GM12878 (cell line): ENCODE data around the gene TAGLN3. TPM values are rescaled to one million over a fixed set of nuclear protein-coding genes. Genes with fewer than 3 reads are reported as not detected.

Experiments
- ATAC-seq: fragments of 200-7000 bp; cut with Tn5 transposase; 3 replicates; pipeline ENCODE4 v1.9.1; 2020; ENCODE audit warnings: mild to moderate bottlenecking, moderate library complexity
- BruUV-seq: library from RNA; stranded (reverse); fragments of 400-500 nt; replicated peaks from 2 replicates; lab custom pipeline; 2021; lab: Mats Ljungman, UMichigan
- CTCF ChIA-PET: fragments of 300-600 bp; sonication (Branson Sonifier 250); formaldehyde crosslinking; extraction: SDS; loops from one replicate; lab custom pipeline; 2021; ENCODE audit warnings: inconsistent platforms; lab: Yijun Ruan, JAX
- POLR2A ChIA-PET: fragments of 350-600 bp; formaldehyde crosslinking; extraction: SDS; loops from one replicate; lab custom pipeline; 2021; ENCODE audit warnings: inconsistent platforms; lab: Charles Lee
- RAD21 ChIA-PET: fragments of 300-600 bp; sonication (Branson Sonifier 250); formaldehyde crosslinking; loops from one replicate; lab custom pipeline; 2023; ENCODE audit warnings: antibody characterized with exemption; ENCODE audit not compliant: unreplicated experiment; lab: Charles Lee
- SMC1A ChIA-PET: fragments of 300-600 bp; sonication (Branson Sonifier 250); formaldehyde crosslinking; loops from one replicate; lab custom pipeline; 2023; ENCODE audit not compliant: unreplicated experiment, uncharacterized antibody; lab: Charles Lee
- DNase-seq: peaks from one replicate; pipeline ENCODE4 v3.0.0-alpha.2; 2011; ENCODE audit warnings: low read depth, low spot score
- FAIRE-seq: peaks from 3 replicates; lab custom pipeline; 2011; peaks lifted over from hg19 to GRCh38; lab: Jason Lieb, UNC
- H2AFZ ChIP-seq: 2 replicates; pipeline ENCODE4 v1.6.0; 2011; ENCODE audit warnings: low read depth, low read length, control low read depth; ENCODE audit not compliant: control insufficient read depth
- H3K27ac ChIP-seq: 2 replicates; pipeline ENCODE4 v1.5.1; 2011; ENCODE audit warnings: control low read depth; ENCODE audit not compliant: control insufficient read depth, insufficient read depth
- H3K27me3 ChIP-seq, 2 experiments: replicated peaks in 1 of 2; 2 replicates each; pipeline versions ENCODE4 v1.6.0 to v1.6.1; 2011; ENCODE audit warnings: low read length in 1 of 2; ENCODE audit not compliant: control insufficient read depth in 2 of 2, insufficient read depth in 2 of 2
- H3K36me3 ChIP-seq, 2 experiments: 2 replicates each; pipeline ENCODE4 v1.5.1; 2011; ENCODE audit warnings: low read length in 1 of 2; ENCODE audit not compliant: control insufficient read depth in 2 of 2, insufficient read depth in 2 of 2
- H3K4me1 ChIP-seq: 2 replicates; pipeline ENCODE4 v1.6.1; 2011; ENCODE audit warnings: mild to moderate bottlenecking, low read length, moderate library complexity, mixed read lengths; ENCODE audit not compliant: control insufficient read depth, insufficient read depth
- H3K4me2 ChIP-seq: 2 replicates; pipeline ENCODE4 v1.6.0; 2011; ENCODE audit warnings: control low read depth; ENCODE audit not compliant: control insufficient read depth, insufficient read depth
- H3K4me3 ChIP-seq: fragments of 200-600 bp; sonication (generic); 2 replicates; pipeline ENCODE4 v1.5.1; 2016
- H3K79me2 ChIP-seq: 2 replicates; pipeline ENCODE4 v1.6.0; 2011; ENCODE audit warnings: low read length; ENCODE audit not compliant: control insufficient read depth, insufficient read depth
- H3K9ac ChIP-seq: 2 replicates; pipeline ENCODE4 v1.8.0; 2011; ENCODE audit warnings: low read length, control low read depth, mixed read lengths; ENCODE audit not compliant: control insufficient read depth, insufficient read depth
- H3K9me3 ChIP-seq: replicated peaks from 3 replicates; pipeline ENCODE4 v1.5.1; 2011; ENCODE audit warnings: mild to moderate bottlenecking, low read length; ENCODE audit not compliant: control insufficient read depth, insufficient read depth
- H4K20me1 ChIP-seq: 2 replicates; pipeline ENCODE4 v1.6.0; 2011; ENCODE audit not compliant: control insufficient read depth, insufficient read depth
- KLF5 ChIP-seq: fragments of 450-650 bp; IDR thresholded peaks from 2 replicates; pipeline ENCODE4 v1.6.1; 2014; ENCODE audit warnings: mild to moderate bottlenecking; ENCODE audit not compliant: partially characterized antibody
- MEF2A ChIP-seq: IDR thresholded peaks from 2 replicates; pipeline ENCODE4 v1.6.1; 2011; ENCODE audit warnings: low read depth, mild to moderate bottlenecking, low read length, moderate library complexity; ENCODE audit not compliant: insufficient read depth
- NFXL1 ChIP-seq: fragments of 450-650 bp; IDR thresholded peaks from 2 replicates; pipeline ENCODE4 v1.6.1; 2017; ENCODE audit warnings: antibody characterized with exemption, mild to moderate bottlenecking, borderline replicate concordance
- NR2C1 ChIP-seq: fragments of 450-650 bp; IDR thresholded peaks from 2 replicates; pipeline ENCODE4 v1.6.1; 2017; ENCODE audit warnings: antibody characterized with exemption, mild to moderate bottlenecking, moderate library complexity
- ZNF622 ChIP-seq: fragments of 450-650 bp; IDR thresholded peaks from 2 replicates; pipeline ENCODE4 v1.6.1; 2017; ENCODE audit warnings: mild to moderate bottlenecking, inconsistent platforms
- WGBS: methylation state at CpG from one replicate; pipeline ENCODE4 v1.1.6; 2016; ENCODE audit warnings: low lambda C conversion rate; ENCODE audit not compliant: insufficient replicate concordance, insufficient coverage; ENCODE audit errors: missing lambda C conversion rate; 5-methylcytosine and 5-hydroxymethylcytosine counted together
- in situ Hi-C: fragments of 300-500 bp; cut with MboI; formaldehyde crosslinking; loops from 9 replicates; pipeline ENCODE4 v1.14.3; 2018; ENCODE audit warnings: mixed read lengths
- intact Hi-C: fragments of 100-400 bp; cut with micrococcal nuclease; formaldehyde crosslinking; loops from one replicate; pipeline ENCODE4 v1.14.2; 2022; ENCODE audit not compliant: unreplicated experiment
- polyA plus RNA-seq, 11 experiments: library from polyadenylated mRNA; depleted of rRNA in 4 of 11; unstranded in 6 of 11; stranded (reverse) in 5 of 11; fragments of >200 nt; fragmentation: Nextera tagmentation in 4 of 11; fragmentation: Illumina TruSeq in 1 of 11; extraction: Ambion mirVana in 4 of 11; extraction: Trizol in 1 of 11; gene quantifications; 1 replicate in 1 of 11; 2 replicates in 10 of 11; pipeline versions ENCODE4 v1.2.1 to v1.2.3, GENCODE V29; 2011 to 2016; ENCODE audit warnings: inconsistent platforms in 2 of 11, missing spikeins in 2 of 11, low read depth in 1 of 11
- total RNA-seq, 4 experiments: library from RNA; depleted of rRNA in 3 of 4; stranded (reverse); fragments of >200 nt in 3 of 4; fragmentation: Illumina TruSeq in 1 of 4; extraction: Trizol in 1 of 4; gene quantifications; 2 replicates each; pipeline versions ENCODE4 v1.2.1 to v1.2.3, GENCODE V29; 2013 to 2021
- TF ChIP-seq, protein P1 (sequence below): IDR thresholded peaks from 2 replicates; pipeline ENCODE4 v1.6.1; 2011; ENCODE audit warnings: mild to moderate bottlenecking, low read depth, low read length, moderate library complexity; ENCODE audit not compliant: insufficient replicate concordance
- TF ChIP-seq, protein P2 (sequence below): IDR thresholded peaks from 2 replicates; pipeline ENCODE4 v1.6.1; 2012; ENCODE audit warnings: mild to moderate bottlenecking, low read depth, low read length
- TF ChIP-seq, protein P3 (sequence below): fragments of 150-350 bp; IDR thresholded peaks from 2 replicates; pipeline ENCODE4 v1.6.1; 2014; ENCODE audit warnings: mild to moderate bottlenecking, low read depth, low read length
- TF ChIP-seq, protein P4 (sequence below): IDR thresholded peaks from 2 replicates; pipeline ENCODE4 v1.6.1; 2012; ENCODE audit warnings: low read depth, low read length, improper control_type of control experiment

TAGLN3 gene
- total and polyA plus RNA-seq, 10 of the 15 experiments (the other 5 are each of a cell fraction or from before 2014, with no cell fraction given) = 0.06 to 0.53 (median 0.12) TPM; not detected in 3

GRCh38 chr3:112009670-112010069 is 10.9 kb downstream of the TAGLN3 start:
- 66% methylated on average over 2 of the region's 2 CpGs for WGBS
- TF ChIP-seq, protein P1, sequence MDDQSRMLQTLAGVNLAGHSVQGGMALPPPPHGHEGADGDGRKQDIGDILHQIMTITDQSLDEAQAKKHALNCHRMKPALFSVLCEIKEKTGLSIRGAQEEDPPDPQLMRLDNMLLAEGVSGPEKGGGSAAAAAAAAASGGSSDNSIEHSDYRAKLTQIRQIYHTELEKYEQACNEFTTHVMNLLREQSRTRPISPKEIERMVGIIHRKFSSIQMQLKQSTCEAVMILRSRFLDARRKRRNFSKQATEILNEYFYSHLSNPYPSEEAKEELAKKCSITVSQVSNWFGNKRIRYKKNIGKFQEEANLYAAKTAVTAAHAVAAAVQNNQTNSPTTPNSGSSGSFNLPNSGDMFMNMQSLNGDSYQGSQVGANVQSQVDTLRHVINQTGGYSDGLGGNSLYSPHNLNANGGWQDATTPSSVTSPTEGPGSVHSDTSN = no peak
- TF ChIP-seq ZNF622 (no peak), MEF2A (no peak), NFXL1 (no peak), NR2C1 (no peak), KLF5 (no peak)
- TF ChIP-seq, protein P2, sequence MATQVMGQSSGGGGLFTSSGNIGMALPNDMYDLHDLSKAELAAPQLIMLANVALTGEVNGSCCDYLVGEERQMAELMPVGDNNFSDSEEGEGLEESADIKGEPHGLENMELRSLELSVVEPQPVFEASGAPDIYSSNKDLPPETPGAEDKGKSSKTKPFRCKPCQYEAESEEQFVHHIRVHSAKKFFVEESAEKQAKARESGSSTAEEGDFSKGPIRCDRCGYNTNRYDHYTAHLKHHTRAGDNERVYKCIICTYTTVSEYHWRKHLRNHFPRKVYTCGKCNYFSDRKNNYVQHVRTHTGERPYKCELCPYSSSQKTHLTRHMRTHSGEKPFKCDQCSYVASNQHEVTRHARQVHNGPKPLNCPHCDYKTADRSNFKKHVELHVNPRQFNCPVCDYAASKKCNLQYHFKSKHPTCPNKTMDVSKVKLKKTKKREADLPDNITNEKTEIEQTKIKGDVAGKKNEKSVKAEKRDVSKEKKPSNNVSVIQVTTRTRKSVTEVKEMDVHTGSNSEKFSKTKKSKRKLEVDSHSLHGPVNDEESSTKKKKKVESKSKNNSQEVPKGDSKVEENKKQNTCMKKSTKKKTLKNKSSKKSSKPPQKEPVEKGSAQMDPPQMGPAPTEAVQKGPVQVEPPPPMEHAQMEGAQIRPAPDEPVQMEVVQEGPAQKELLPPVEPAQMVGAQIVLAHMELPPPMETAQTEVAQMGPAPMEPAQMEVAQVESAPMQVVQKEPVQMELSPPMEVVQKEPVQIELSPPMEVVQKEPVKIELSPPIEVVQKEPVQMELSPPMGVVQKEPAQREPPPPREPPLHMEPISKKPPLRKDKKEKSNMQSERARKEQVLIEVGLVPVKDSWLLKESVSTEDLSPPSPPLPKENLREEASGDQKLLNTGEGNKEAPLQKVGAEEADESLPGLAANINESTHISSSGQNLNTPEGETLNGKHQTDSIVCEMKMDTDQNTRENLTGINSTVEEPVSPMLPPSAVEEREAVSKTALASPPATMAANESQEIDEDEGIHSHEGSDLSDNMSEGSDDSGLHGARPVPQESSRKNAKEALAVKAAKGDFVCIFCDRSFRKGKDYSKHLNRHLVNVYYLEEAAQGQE = no peak
- TF ChIP-seq, protein P3, sequence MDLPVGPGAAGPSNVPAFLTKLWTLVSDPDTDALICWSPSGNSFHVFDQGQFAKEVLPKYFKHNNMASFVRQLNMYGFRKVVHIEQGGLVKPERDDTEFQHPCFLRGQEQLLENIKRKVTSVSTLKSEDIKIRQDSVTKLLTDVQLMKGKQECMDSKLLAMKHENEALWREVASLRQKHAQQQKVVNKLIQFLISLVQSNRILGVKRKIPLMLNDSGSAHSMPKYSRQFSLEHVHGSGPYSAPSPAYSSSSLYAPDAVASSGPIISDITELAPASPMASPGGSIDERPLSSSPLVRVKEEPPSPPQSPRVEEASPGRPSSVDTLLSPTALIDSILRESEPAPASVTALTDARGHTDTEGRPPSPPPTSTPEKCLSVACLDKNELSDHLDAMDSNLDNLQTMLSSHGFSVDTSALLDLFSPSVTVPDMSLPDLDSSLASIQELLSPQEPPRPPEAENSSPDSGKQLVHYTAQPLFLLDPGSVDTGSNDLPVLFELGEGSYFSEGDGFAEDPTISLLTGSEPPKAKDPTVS = no peak
- TF ChIP-seq, protein P4, sequence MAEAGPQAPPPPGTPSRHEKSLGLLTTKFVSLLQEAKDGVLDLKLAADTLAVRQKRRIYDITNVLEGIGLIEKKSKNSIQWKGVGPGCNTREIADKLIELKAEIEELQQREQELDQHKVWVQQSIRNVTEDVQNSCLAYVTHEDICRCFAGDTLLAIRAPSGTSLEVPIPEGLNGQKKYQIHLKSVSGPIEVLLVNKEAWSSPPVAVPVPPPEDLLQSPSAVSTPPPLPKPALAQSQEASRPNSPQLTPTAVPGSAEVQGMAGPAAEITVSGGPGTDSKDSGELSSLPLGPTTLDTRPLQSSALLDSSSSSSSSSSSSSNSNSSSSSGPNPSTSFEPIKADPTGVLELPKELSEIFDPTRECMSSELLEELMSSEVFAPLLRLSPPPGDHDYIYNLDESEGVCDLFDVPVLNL = no peak
- H3K27me3 ChIP-seq = no peaks in the 10 kb centered on the region; a peak in 1 of 4 replicates
- ChIA-PET SMC1A (interaction anchor here (1.2 to 15.1 kb wide), 3 partner anchors 15 to 291 kb away, joined by 3 to 417 read pairs (median 3); partner anchors contain the start of gene TAGLN3), POLR2A (no interaction called here), RAD21 (interaction anchor here (6.0 kb wide), 1 partner anchor 18 kb away, joined by 158 read pairs; no protein-coding TSS in a partner anchor), CTCF (interaction anchor here (2.4 to 10.9 kb wide), 3 partner anchors 17 to 341 kb away, joined by 7 to 467 read pairs (median 90); partner anchors contain the start of gene TAGLN3)
- no peaks in the 10 kb centered on the region for H3K36me3 ChIP-seq
- no peak for DNase-seq
- no peaks in the 10 kb centered on the region for H3K4me1 ChIP-seq
- intact Hi-C loops (no loop called here), in situ Hi-C loops (no loop called here)
- no peak overlapping the region for H3K9ac ChIP-seq
- no peak overlapping the region for H2AFZ ChIP-seq
- no peak overlapping the region for H3K4me3 ChIP-seq
- no peaks in the 10 kb centered on the region for H4K20me1 ChIP-seq
- H3K4me2 ChIP-seq = no peak overlapping the region
- H3K79me2 ChIP-seq = no peaks in the 10 kb centered on the region
- H3K27ac ChIP-seq = no peak overlapping the region
- no TSS peak for BruUV-seq
- FAIRE-seq = no peak
- no peaks in the 10 kb centered on the region for H3K9me3 ChIP-seq
- no peak for ATAC-seq
